Omental fat pad (tissue), 4 donors: ENCODE measurements around the gene UBE2L3. TPM values are rescaled to one million over a fixed set of nuclear protein-coding genes. Genes with fewer than 3 reads are reported as not detected.

Experiments
- ATAC-seq: fragments of 150-250 bp; one replicate; pipeline ENCODE4 v1.9.1; 2016; ENCODE audit warnings: mild to moderate bottlenecking, moderate library complexity; ENCODE audit not compliant: low FRiP score
- DNase-seq: peaks from one replicate; pipeline ENCODE4 v3.0.0-alpha.2; 2019; ENCODE audit warnings: low spot score
- CTCF ChIP-seq, 3 donors: fragments of 450-650 bp; IDR thresholded peaks; one replicate each; pipeline ENCODE4 v1.5.1; 2016 to 2017; ENCODE audit warnings: antibody characterized with exemption in 3 of 3, mild to moderate bottlenecking in 3 of 3, moderate library complexity in 2 of 3
- total RNA-seq, 4 donors: library from RNA; depleted of rRNA; stranded (reverse); fragments of >200 nt; gene quantifications; one replicate each; pipeline ENCODE4 v1.1.0, GENCODE V29; 2016

Gene UBE2L3
- total RNA-seq, 4 donors from 2014 or later = 38.9 to 49.7 (median 44.0) TPM

GRCh38 chr22:21646608-21647590 lies 79.4 kb downstream of the UBE2L3 start:
- ATAC-seq (no peak), DNase-seq (peak; percentile 62)
- peak in 1 of 3 donors; percentile 86 for TF ChIP-seq CTCF (IDR thresholded peaks at IDR 0.05)

DNA sequence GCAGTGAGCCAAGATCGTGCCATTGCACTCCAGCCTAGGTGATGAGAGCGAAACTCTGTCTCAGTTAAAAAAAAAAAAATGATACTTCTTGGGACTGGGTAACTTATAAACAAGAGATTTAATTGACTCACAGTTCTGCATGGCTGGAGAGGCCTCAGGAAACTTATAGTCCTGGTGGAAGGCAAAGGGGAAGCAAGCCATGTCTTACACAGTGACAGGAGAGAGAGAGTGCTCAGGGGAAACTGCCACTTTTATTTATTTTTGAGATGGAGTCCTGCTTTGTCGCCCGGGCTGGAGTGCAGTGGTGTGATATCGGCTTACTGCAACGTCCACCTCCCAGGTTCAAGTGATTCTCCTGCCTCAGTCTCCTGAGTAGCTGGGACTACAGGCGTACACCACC lies 82.8 kb downstream of the UBE2L3 start:
- ATAC-seq = no peak
- TF ChIP-seq CTCF (IDR thresholded peaks at IDR 0.05) = no peak
- DNase-seq = no peak

DNA sequence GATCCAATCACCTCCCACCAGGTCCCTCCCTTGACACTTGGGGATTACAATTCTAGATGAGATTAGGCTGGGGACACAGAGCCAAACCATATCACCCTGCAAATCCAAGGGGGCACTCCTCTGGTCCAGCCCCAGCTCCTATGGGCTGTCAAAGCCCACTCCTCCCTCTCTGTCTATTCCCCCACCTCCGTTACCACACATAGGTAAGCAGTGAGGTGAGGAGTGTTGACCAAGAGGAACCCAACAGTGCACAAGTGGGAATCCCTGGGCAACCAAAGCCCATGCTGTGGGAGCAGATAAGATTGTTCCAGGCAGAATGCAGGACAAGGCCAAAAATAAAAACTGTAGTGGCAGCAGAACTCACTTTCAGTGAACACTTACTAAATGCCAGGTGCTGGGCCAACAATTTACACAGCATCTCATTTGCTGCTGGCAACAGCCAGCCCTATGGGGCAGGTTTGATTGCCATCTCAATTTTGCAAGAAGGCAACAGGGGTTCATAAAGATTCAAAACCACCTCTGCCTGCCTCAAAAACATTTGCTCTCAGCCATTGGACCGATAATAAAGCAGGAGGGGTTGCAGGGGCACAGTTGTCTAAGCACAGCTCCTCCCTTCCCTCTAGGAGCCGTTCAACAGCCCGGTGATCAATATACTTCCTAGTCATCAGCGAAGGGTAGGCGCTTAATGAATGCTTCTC lies 83.5 kb downstream of the UBE2L3 start:
- DNase-seq = no peak
- no peak for ATAC-seq
- TF ChIP-seq CTCF (IDR thresholded peaks at IDR 0.05) = no peak

DNA sequence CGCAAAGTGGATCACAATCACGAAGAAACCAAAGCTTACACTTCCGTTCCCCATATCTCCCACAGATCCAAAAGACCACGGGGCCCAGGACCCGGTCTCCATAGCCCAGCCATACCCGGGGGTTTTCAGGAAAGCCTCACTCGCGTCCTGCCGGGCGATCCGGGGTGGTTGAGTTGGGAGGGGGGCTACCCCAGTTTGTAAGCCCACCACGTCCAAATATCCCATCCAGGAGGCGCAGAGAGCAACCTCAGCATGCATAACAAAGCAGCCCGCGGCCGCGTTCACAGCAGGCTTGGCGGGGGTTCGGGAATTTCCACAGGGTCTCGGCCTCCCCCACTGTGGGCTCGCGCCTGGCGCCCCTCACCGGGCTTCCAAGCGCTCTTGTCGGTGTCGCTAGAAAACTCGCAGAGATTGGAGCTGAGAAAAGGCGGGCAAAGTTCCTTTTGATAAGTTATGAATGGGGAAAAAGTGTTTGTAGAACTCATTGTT lies 84.1 kb downstream of the UBE2L3 start:
- TF ChIP-seq CTCF (IDR thresholded peaks at IDR 0.05) = no peak
- ATAC-seq = no peak
- no peak for DNase-seq

- DNase-seq = peak; percentile 82
- peak; percentile 89 for ATAC-seq
- no peak for TF ChIP-seq CTCF (IDR thresholded peaks at IDR 0.05)
These were observed 84.6 kb downstream of the UBE2L3 start for GRCh38 chr22:21652010-21652546.

- ATAC-seq = no peak
- DNase-seq = no peak
These were observed 85.3 kb downstream of the UBE2L3 start for GRCh38 chr22:21652547-21653545.

More at GRCh38 chr22:21652547-21653545, 85.3 kb downstream of the UBE2L3 start:
- no peak for TF ChIP-seq CTCF (IDR thresholded peaks at IDR 0.05)
